Calu3 (cell line): ENCODE data around the gene CIB2. TPM values are rescaled to one million over a fixed set of nuclear protein-coding genes. Genes with fewer than 3 reads are reported as not detected.

Experiments used
- BruUV-seq: library from RNA; stranded (reverse); fragments of 400-500 nt; replicated peaks from 2 replicates; lab custom pipeline; 2021; lab: Mats Ljungman, UMichigan
- CTCF ChIA-PET: fragments of 300-600 bp; sonication (Branson Sonifier 250); formaldehyde crosslinking; loops from one replicate; lab custom pipeline; 2022; ENCODE audit warnings: antibody characterized with exemption; lab: Charles Lee
- DNase-seq: peaks from one replicate; pipeline ENCODE4 v3.0.0; 2022
- H3K27ac Mint-ChIP-seq: one replicate; pipeline ENCODE4 v1.8.0; 2022; ENCODE audit warnings: mixed read lengths; ENCODE audit not compliant: unreplicated experiment
- H3K27me3 Mint-ChIP-seq: one replicate; pipeline ENCODE4 v1.8.0; 2022; ENCODE audit warnings: mixed read lengths; ENCODE audit not compliant: unreplicated experiment
- H3K36me3 Mint-ChIP-seq: one replicate; pipeline ENCODE4 v1.8.0; 2022; ENCODE audit warnings: mild to moderate bottlenecking, moderate library complexity, mixed read lengths; ENCODE audit not compliant: insufficient read depth, unreplicated experiment
- H3K4me1 Mint-ChIP-seq: one replicate; pipeline ENCODE4 v1.8.0; 2022; ENCODE audit warnings: mild to moderate bottlenecking, low read depth, mixed read lengths; ENCODE audit not compliant: unreplicated experiment
- H3K4me3 Mint-ChIP-seq: one replicate; pipeline ENCODE4 v1.8.0; 2022; ENCODE audit warnings: mild to moderate bottlenecking, low read depth, moderate library complexity, mixed read lengths; ENCODE audit not compliant: unreplicated experiment
- H3K9me3 Mint-ChIP-seq: one replicate; pipeline ENCODE4 v1.8.0; 2022; ENCODE audit warnings: low read depth, mixed read lengths; ENCODE audit not compliant: unreplicated experiment
- CTCF ChIP-seq: fragments of 200-600 bp; IDR thresholded peaks from one replicate; pipeline ENCODE4 v1.8.0; 2022; ENCODE audit warnings: antibody characterized with exemption; ENCODE audit not compliant: unreplicated experiment
- intact Hi-C: fragments of 100-400 bp; cut with micrococcal nuclease; formaldehyde crosslinking; loops from one replicate; pipeline ENCODE4 v1.10.0; 2022; ENCODE audit not compliant: unreplicated experiment
- total RNA-seq: library from RNA; stranded (reverse); gene quantifications from 2 replicates; pipeline ENCODE4 v1.2.3, GENCODE V29; 2022

Gene CIB2
- total RNA-seq, 1 experiment from 2014 or later, result 15.7 TPM

DNA sequence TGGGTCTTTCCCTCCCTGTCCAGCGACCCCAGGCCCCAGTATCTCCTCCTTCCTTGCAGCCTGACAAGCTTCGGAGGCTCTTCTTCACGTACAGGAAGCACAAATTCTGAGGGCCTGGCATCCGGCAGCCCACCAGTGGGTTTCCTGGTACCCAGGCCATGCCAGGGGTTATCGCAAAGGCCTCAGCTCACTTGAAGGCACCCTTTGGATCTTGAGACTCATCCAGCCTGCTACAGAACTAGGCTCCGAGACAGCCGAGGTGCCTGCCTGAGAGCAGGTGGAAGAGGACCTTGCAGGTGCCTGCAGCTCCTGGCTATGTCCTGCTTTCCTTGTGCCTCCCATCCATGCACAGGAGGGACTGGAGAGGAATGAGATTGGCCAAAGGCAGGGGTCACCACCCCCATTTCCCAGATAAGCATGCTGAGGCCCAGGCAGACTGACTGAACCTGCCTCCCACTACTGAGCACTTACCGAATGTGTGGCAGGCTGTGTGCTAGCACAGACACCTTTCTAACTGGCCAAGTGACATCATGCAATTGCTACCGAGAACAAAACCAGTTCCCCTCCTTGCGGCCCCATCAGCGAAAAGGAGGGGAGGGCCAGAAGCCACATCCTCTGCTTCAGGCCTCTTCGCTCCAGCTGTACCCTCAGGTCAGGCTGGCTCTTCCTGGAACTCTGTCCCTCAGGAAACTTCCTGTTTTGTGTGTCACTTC lies 27.7 kb downstream of the CIB2 start:
- BruUV-seq, result no TSS peak
- no peaks in the 10 kb centered on the region for H3K27me3 Mint-ChIP-seq
- CTCF ChIA-PET, result no interaction called here
- TF ChIP-seq CTCF, result no peak
- no peaks in the 10 kb centered on the region for H3K9me3 Mint-ChIP-seq
- no peak for DNase-seq
- no peaks in the 10 kb centered on the region for H3K36me3 Mint-ChIP-seq
- H3K27ac Mint-ChIP-seq, result no peak overlapping the region
- intact Hi-C loops, result no loop called here
- H3K4me3 Mint-ChIP-seq, result no peak overlapping the region
- H3K4me1 Mint-ChIP-seq, result peaks cover 11% of the 10 kb centered on the region

- Mint-ChIP-seq H3K4me1 (peaks cover 9% of the 10 kb centered on the region), H3K27me3 (no peaks in the 10 kb centered on the region), H3K4me3 (no peak overlapping the region), H3K9me3 (no peaks in the 10 kb centered on the region), H3K27ac (no peak overlapping the region), H3K36me3 (no peaks in the 10 kb centered on the region)
- intact Hi-C loops, result no loop called here
- CTCF ChIA-PET, result no interaction called here
- no peak for TF ChIP-seq CTCF
- DNase-seq, result no peak
- no TSS peak for BruUV-seq
These were observed 28.5 kb downstream of the CIB2 start for GRCh38 chr15:78102741-78103140.

DNA sequence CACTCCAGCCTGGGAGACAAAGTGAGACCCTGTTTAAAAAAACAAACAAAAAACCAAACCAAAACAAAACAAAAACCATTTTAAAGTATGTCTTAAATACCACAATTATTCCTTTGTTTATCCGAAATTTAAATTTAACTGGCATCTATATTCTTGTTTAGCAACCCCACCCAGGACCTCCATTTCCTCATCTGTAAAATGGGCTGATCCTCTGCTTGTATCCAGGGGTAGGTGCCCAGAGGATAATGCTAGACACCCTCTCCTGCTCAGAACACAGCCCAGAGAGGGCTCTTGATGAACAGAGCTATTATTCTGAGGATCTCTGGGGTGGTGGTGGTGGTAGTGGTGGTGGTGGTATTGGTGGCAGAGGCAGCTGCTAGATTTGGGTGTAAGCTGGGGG lies 29.0 kb downstream of the CIB2 start:
- DNase-seq, result no peak
- peaks cover 9% of the 10 kb centered on the region for H3K4me1 Mint-ChIP-seq
- no peak for TF ChIP-seq CTCF
- CTCF ChIA-PET, result no interaction called here
- no TSS peak for BruUV-seq
- H3K4me3 Mint-ChIP-seq, result no peak overlapping the region
- intact Hi-C loops, result no loop called here
- no peaks in the 10 kb centered on the region for H3K36me3 Mint-ChIP-seq
- no peaks in the 10 kb centered on the region for H3K27me3 Mint-ChIP-seq
- no peak overlapping the region for H3K27ac Mint-ChIP-seq
- H3K9me3 Mint-ChIP-seq, result no peaks in the 10 kb centered on the region

GRCh38 chr15:78101423-78102105 lies 29.7 kb downstream of the CIB2 start:
- intact Hi-C loops, result no loop called here
- CTCF ChIA-PET, result interaction anchor here (0.6 to 1.0 kb wide), 2 partner anchors 138 to 198 kb away, joined by 3 read pairs; partner anchors contain the start of gene SKIC8
- DNase-seq, result no peak
- BruUV-seq, result no TSS peak
- no peak for TF ChIP-seq CTCF
- Mint-ChIP-seq H3K4me3 (no peak overlapping the region), H3K36me3 (no peaks in the 10 kb centered on the region), H3K27ac (no peak overlapping the region), H3K27me3 (no peaks in the 10 kb centered on the region), H3K4me1 (peaks cover 9% of the 10 kb centered on the region), H3K9me3 (no peaks in the 10 kb centered on the region)
